ENCODE results near the gene FOXP2.
A peak's percentile ranks its signal among the peaks of the same experiment; 100 is the strongest.
"Not testable (repeated sequence)": the region's sequence is repeated elsewhere in the genome, so short reads cannot be mapped to it uniquely, and the experiment has no call there.

The FOXP2 gene

GRCh38 chr7:114488696-114489095 is 74.1 kb downstream of the FOXP2 start:
- TF ChIP-seq, protein P1, sequence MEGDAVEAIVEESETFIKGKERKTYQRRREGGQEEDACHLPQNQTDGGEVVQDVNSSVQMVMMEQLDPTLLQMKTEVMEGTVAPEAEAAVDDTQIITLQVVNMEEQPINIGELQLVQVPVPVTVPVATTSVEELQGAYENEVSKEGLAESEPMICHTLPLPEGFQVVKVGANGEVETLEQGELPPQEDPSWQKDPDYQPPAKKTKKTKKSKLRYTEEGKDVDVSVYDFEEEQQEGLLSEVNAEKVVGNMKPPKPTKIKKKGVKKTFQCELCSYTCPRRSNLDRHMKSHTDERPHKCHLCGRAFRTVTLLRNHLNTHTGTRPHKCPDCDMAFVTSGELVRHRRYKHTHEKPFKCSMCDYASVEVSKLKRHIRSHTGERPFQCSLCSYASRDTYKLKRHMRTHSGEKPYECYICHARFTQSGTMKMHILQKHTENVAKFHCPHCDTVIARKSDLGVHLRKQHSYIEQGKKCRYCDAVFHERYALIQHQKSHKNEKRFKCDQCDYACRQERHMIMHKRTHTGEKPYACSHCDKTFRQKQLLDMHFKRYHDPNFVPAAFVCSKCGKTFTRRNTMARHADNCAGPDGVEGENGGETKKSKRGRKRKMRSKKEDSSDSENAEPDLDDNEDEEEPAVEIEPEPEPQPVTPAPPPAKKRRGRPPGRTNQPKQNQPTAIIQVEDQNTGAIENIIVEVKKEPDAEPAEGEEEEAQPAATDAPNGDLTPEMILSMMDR (IDR thresholded peaks at IDR 0.05; ENCODE audit: low read depth, low read length, missing control alignments), result no peak
- no peak for DNase-seq (ENCODE audit: extremely low read depth, low read depth)
- H3K4me3 ChIP-seq (replicated peaks; ENCODE audit: low read depth, low read length), result no peak overlapping the region

DNA sequence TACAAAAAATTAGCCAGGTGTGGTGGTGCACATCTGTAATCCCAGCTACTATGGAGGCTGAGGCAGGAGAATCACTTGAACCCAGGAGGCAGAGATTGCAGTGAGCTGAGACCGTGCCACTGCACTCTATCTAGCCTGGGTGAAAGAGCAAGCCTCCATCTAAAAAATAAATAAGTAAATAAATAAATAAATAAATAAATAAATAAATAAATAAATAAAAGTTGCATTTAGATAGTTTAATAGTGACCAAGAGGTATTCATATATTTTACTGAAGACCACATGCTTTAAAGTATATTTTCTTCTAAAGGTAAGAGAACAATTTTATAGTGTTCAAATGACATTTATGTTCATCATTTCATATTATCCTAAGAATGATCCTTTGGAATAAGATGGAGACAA is 82.9 kb downstream of the FOXP2 start:
- not testable (repeated sequence) for H3K4me3 ChIP-seq (replicated peaks; ENCODE audit: low read depth, low read length); DNase-seq (ENCODE audit: extremely low read depth, low read depth)

- TF ChIP-seq, protein P1 (IDR thresholded peaks at IDR 0.05; ENCODE audit: low read depth, low read length, missing control alignments), result no peak
- DNase-seq (ENCODE audit: extremely low read depth, low read depth), result no peak
- H3K4me3 ChIP-seq (replicated peaks; ENCODE audit: low read depth, low read length), result no peak overlapping the region
Observed at GRCh38 chr7:114502454-114503254, 88.0 kb downstream of the FOXP2 start.

DNA sequence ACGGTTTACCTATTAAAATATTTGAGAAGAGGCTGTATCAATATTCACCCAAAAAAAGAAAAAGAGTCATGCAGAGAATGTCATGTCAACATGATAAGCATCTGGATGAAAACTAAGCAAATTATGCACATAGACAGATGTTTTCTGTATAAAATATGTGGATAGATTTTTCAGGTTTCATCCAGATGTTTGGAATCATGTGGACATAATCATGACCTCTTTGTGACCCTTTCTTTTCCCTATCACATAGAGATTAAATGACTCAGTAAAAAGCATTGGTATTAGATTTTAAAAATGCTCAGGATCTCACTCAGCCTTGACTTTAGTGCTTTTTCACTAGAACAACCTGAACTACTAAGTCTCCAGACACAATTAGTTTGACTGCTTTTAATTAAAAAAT is 90.0 kb downstream of the FOXP2 start:
- TF ChIP-seq, protein P1 (IDR thresholded peaks at IDR 0.05; ENCODE audit: low read depth, low read length, missing control alignments), result no peak
- H3K4me3 ChIP-seq (replicated peaks; ENCODE audit: low read depth, low read length), result no peak overlapping the region
- DNase-seq (ENCODE audit: extremely low read depth, low read depth), result peak; percentile 24

GRCh38 chr7:114507381-114507780 is 92.8 kb downstream of the FOXP2 start:
- no peak overlapping the region for H3K4me3 ChIP-seq (replicated peaks; ENCODE audit: low read depth, low read length)
- TF ChIP-seq, protein P1 (IDR thresholded peaks at IDR 0.05; ENCODE audit: low read depth, low read length, missing control alignments), result no peak

GRCh38 chr7:114508086-114508485 is 93.5 kb downstream of the FOXP2 start:
- no peak for DNase-seq (ENCODE audit: extremely low read depth, low read depth)
- TF ChIP-seq, protein P1 (IDR thresholded peaks at IDR 0.05; ENCODE audit: low read depth, low read length, missing control alignments), result no peak
- H3K4me3 ChIP-seq (replicated peaks; ENCODE audit: low read depth, low read length), result no peak overlapping the region

More at GRCh38 chr7:114507381-114507780, 92.8 kb downstream of the FOXP2 start:
- no peak for DNase-seq (ENCODE audit: extremely low read depth, low read depth)

DNA sequence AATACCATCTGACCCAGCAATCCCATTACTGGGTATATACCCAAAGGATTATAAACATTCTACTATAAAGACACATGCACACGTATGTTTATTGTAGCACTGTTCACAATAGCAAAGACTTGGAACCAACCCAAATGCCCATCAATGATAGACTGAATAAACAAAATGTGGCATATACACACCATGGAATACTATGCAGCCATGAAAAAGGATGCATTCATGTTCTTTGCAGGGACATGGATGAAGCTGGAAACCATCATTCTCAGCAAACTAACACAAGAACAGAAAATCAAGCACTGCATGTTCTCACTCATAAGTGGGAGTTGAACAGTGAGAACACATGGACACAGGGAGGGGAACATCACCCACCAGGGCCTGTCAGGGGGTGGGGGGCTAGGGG is 96.2 kb downstream of the FOXP2 start:
- not testable (repeated sequence) for DNase-seq (ENCODE audit: extremely low read depth, low read depth); H3K4me3 ChIP-seq (replicated peaks; ENCODE audit: low read depth, low read length)

- DNase-seq (ENCODE audit: extremely low read depth, low read depth), result no peak
- TF ChIP-seq, protein P1 (IDR thresholded peaks at IDR 0.05; ENCODE audit: low read depth, low read length, missing control alignments), result no peak
- H3K4me3 ChIP-seq (replicated peaks; ENCODE audit: low read depth, low read length), result no peak overlapping the region
Observed at GRCh38 chr7:114519240-114519639, 104.6 kb downstream of the FOXP2 start.
